ENCODE results near the gene CABLES1.

The CABLES1 gene

DNA sequence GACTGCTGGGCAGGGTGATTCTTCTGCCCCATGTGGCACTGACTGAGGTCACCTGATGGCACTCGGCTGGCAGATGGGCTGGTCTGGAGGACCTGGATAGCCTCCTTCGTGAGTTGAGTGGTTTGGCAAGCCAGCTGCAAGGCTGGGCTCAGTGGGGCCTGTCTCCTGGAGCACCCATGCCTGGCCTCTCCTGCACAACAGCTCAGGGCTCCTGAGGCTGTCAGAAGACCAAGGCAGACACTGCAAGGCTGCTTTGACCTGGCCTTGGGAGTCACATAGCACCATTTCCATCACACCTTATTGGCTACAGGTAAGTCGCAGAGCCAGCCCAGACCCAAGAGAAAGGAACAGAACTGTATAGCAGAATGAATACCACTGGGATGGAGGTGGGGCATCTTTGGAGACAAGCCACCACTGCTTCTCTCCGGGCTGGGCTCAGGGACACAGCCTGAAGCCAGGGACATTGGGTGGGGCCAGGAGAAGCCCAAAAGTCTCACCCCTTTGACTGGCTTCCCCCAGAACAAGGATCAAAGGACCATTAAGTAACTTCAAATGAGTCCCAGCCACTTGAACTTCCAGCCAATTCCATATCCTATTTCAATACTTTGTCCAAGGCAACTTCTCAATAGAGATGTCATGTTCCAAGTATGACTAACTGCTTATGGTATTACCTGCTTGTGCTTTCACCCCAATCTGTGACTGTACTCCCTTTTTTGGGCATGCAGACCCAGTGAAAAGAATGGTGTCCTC is 156.3 kb downstream of the CABLES1 start:
- peak; percentile 80 for DNase-seq (ENCODE audit: low read depth)

DNA sequence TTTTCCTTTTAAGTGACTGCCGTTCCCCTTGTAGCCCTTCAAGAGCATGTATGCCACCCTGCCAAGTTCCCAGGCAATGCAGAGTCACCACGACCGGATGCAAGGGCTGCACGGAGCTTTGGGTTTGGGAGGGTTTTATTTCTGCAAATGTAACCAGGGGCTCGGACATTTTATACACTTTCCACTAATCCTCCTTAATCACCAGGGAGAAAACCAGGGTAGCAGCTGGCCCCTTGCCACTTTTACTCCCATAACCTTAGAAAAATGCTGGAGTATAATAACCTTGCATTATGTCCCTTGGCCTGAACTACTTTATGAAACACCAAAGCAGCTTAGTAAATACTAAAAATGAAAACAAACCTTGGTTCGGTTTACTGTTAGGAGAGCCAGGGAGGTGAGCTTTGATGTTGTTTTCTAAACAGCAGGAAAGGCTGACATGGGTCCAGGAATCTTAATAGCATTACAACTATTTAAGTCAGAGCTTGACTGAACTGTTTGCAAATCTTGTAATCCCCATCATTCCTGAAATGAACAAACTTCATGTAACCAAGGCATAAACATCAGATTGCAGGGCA is 165.0 kb downstream of the CABLES1 start:
- no peak for DNase-seq (ENCODE audit: low read depth)

DNA sequence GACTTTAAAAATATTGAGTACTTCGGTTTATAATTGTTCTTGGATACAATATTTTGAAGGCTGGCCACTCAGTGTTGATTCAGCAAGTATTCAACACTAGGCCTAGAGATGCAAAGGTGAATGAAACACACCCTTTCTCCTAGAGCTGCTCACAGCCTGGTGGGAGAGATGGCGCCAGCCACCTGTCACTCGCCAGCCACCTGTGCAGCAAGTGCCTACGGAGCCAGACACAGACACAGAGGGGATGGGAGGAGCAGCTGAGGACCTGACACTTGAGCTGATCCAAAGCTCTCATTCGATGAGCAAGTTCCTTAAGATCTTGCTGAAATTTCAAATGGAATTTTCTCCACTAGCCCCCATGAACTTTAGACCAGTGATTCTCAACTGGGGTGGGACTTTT is 166.7 kb downstream of the CABLES1 start:
- no peak for DNase-seq (ENCODE audit: low read depth)

DNA sequence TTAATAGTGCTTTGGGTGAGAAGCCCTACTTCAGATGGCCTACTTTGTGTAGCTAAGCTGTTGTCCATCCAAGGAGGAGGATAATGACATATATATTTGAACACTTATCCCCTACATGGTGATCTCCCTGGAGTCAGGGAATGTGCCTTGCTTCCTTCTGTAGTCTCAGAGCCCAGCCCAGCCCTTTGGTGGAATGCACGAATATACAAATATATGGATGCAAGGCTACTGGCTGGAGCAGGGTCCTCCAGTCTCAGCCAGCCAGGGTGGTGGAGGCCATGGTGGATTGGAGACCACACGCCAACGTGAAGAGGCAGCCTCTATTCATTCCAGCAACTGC is 167.2 kb downstream of the CABLES1 start:
- no peak for DNase-seq (ENCODE audit: low read depth)

DNA sequence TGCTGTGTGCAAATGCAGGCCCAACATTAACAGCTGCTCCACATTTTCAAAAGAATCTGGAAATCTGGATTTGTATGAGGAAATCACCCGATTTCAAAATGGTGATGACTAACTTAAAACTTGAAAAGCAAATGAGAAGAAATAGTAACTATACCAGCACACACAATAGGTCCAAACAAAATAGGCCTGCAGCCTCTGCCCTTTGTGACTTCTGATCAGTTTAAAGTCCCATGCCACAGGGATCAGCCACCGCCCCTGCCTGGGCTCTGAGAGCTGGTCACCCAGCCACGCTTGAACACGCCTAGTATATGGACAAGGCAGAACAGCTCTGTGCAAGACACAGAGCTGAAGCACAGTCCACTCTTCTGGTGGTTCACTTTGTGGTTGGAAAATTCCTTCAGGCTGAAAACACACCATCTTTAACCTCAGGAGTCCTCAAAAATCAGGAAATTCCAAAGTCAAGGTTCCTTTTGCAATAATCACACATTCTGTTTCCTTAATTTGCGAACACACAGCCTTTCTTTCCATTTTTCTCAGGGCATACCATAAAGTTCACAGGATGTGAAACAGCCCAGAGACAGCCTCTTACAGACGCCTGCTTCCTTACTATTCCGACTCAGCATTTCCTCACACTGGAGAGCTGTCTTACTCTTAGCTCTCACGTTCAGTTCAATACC is 167.7 kb downstream of the CABLES1 start:
- DNase-seq (ENCODE audit: low read depth) = peak; percentile 97

DNA sequence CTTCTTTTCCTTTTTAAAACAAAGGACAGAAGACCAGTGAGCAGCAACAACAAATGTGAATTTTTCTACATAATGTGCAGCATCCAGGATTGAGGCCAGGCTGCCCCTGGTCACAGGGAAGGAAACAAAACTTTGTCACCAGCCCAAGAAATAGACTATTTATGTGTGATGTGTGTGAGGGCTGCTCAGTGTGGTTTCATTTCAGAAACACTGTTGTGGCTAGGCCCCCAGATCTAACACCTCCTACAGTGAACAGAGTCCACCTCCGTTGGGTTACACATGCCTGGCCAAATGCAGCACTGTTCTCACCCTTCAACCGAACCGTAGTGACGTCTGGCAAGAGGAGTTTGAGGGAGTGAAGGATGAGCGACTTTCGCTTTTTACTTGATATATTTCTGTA is 171.5 kb downstream of the CABLES1 start:
- no peak for DNase-seq (ENCODE audit: low read depth)

DNA sequence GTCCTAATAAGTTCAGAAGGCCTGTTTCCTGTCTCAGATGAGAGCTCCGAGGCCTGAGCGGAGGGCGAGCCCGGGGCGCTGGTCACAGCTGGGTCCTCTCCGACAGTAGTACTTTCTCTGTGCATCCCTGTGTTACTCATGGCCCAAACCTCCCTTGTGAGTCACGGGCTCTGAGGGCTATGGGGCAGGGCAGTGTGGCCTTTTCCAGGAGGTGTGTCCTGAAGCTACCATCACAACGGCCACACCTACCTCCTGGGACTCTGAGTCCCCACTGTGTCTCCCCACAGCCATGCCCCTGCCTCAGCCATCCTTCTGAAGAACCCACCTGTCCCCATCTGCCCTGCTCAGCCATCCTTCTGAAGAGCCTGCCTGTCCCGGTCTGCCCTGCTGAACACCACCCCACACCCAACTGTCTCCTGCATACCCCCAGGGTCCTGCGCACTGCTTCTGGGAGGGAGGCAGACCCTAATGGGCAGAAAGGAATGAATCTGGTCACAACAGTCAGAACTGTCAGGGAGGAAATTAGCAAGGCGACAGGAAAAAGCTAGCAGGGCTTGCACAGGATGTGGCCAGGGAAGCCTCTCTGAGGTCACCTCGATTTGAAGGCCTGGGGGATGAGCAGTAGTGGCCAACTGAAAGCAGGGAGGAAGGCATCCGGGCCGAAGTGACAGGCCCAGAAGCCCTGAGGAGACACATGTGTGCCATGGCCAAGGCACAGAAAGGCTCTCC is 172.4 kb downstream of the CABLES1 start:
- DNase-seq (ENCODE audit: low read depth) = peak; percentile 95

Data from EH (cell line).